Gastroesophageal sphincter (tissue), 3 donors: ENCODE results near the gene LYVE1.

Source experiments
- CTCF ChIP-seq, 4 experiments: fragments of 200-600 bp in 2 of 4; fragments of 450-650 bp in 2 of 4; sonication (generic) in 1 of 4; IDR thresholded peaks; one replicate each; pipeline ENCODE4 v1.5.1; 2017 to 2019; ENCODE audit warnings: antibody characterized with exemption in 4 of 4, mild to moderate bottlenecking in 2 of 4, moderate library complexity in 2 of 4
- POLR2AphosphoS5 ChIP-seq: sonication (generic); formaldehyde crosslinking; IDR thresholded peaks from one replicate; pipeline ENCODE4 v1.6.1; 2017; ENCODE audit warnings: antibody characterized with exemption

GRCh38 chr11:10544491-10545465, 23.7 kb downstream of the LYVE1 start:
- TF ChIP-seq CTCF (IDR thresholded peaks at IDR 0.05) (no peak), POLR2AphosphoS5 (no peak)
